Fibroblast of skin of right quadriceps (primary cell): ENCODE data around the gene CISTR.

Experiments used
- DNase-seq: peaks from one replicate; pipeline ENCODE4 v3.0.0-alpha.2; 2013

The CISTR gene

GRCh38 chr12:53761306-53761705, 9.5 kb upstream of the CISTR start:
- DNase-seq: no peak

- no peak for DNase-seq
Measured at GRCh38 chr12:53759261-53759660, 7.5 kb upstream of the CISTR start.

DNA sequence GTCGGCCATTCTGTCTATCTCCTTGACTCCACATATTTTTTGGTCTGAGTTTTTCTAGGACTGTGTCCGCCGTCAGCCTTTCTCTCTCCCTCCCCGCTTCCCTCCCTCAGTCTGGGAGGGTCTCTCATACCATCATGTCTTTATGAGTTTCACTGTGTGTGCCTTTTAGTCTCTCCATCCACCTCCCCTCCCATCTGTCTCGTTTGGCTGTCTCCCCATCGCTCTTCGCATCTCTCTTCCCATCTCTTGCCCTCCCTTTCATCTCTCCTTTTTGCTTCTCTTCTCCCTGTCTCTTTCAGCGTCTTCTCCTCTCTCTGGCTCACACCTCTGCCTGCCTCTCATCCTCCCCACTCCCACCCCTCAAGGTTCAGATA, 6.9 kb upstream of the CISTR start:
- DNase-seq: no peak

DNA sequence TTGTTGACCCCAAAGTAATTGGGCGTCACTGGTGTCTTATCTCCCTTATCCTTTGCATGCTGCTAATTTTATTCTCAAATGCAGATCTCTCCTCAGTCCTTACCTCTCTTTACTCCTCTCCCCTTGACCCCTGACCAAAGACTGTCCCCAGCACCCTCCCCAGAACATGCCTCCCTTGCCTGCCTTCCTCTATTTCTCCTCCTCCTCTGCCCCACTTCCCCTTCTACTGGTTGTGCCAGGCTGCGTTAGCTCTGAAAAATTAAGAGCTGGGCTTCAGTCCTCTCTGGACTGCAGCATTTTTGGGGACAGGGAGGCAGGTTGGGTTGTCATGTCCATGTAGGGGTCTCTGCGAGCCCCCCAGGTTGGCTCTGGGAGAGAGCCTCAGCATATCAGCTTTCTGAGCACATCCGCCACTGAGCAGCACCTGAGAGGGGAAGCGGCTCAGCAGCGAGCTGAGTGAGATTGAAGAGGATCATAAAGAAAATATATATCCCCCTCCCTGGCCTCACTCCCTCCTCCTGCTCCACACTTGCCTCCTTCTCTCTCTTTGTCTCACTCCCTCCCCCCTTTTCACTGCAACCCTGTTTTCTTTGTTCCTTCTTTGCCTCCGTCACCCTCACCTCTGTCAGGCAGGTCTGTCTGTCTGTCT, 6.4 kb upstream of the CISTR start:
- DNase-seq: no peak

DNA sequence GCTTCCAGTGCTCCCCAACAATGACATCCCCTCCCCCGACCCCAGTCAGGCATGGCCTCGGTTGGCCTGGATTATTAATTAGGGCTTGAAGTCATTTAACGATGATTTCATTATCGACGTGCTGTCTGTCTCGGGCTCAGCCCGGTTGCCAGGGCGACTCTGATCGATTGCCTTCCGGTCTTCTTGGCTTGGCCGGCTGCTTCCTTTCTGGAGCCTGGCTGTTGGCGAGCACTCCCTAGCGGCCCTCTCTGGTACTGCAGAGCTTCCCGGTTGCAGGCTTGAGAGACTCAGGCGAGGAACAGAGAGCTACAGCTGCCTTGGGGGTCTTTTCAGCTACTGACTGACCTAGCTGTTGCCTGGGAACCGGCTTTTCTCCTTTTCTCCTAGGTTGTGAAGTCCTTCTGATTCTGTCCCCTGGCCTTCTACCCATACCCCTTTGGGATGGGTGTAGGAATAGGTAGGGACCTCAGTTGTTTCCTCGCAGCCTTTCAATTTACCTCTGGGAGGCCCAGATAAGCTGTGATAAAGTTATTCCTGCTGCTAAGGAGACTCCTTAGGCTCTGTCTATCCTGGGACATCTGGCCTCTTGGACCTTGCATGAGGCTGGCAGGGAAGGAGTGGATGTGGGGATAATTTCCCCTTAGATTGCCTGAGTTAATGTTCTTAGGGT, 5.5 kb upstream of the CISTR start:
- DNase-seq: peak; percentile 54

- no peak for DNase-seq
Measured at GRCh38 chr12:53756300-53757100, 4.7 kb upstream of the CISTR start.

- DNase-seq: no peak
Measured at GRCh38 chr12:53755893-53756292, 4.1 kb upstream of the CISTR start.

DNA sequence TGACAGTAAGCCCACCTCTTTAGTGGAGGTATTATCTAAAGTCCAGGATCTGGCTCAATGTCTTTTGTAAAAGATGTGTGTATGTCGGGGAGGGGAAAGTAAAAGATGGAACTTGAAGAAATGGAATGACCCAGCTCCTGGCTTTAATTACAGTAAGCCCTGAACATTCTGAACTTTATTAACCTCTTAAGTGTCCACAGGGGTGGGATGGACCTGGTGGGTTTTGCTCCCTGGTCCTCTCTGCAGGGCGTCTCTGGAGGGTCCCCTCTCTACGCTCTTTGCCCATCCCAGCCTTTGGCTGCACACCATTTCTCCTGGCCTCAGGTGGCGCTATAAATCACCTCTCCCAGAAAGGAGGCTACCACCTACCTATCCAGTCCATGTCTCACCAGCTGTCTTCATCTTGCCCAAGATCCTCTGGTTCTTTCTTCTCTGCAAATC, 3.7 kb upstream of the CISTR start:
- DNase-seq: no peak

DNA sequence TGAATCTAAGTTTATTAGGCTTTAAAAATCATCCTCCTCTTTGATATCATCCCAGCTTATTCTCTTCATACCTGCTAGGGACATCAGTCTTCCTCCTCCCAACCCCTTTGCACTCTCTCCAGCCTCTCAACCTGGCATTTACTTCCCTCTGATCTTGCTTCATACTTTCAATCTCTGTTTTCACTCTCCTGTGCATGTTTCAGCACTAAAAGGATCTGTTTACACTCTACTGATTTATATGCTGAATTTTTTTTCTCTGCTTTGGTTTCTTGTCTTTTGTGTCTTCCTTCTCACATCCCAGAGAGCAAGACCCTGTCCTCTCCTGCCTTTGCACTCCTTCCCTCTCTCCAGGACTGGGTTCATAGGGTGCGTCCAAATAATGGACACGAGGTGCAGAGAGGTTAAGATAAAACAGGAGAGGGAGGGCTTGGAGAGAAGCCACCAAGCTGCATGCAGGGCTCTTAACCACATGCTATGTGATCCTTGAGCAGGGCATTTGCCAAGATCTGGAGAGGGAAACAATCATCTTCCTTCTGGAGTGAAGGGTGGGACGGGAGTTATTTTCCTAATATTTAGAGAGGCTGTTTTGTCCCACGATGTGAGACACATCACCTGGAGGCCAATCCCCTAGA, 3.0 kb upstream of the CISTR start:
- peak; percentile 52 for DNase-seq

- no peak for DNase-seq
Measured at GRCh38 chr12:53754188-53754585, 2.4 kb upstream of the CISTR start.

DNA sequence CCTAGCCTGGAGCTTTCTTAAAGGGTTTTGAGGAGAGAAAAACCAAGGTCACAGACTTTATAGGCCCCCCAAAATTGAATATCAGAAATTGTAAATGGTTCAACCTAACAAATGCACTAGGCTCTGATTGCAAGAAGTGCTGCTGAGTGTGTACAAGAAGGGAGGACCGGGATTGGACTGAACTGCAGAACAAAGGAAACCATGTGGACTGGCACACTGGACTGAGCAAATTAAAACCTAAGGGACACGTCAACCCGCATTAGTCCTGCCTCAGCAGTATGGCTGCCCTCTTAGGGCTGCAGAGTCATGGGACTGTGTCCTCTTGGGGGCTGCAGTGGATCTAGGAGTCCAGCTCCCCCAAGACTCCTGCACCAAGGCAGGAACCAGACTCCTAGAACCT, 842 bp upstream of the CISTR start:
- no peak for DNase-seq

- DNase-seq: no peak
Measured at GRCh38 chr12:53752192-53752601, 418 bp upstream of the CISTR start.

DNA sequence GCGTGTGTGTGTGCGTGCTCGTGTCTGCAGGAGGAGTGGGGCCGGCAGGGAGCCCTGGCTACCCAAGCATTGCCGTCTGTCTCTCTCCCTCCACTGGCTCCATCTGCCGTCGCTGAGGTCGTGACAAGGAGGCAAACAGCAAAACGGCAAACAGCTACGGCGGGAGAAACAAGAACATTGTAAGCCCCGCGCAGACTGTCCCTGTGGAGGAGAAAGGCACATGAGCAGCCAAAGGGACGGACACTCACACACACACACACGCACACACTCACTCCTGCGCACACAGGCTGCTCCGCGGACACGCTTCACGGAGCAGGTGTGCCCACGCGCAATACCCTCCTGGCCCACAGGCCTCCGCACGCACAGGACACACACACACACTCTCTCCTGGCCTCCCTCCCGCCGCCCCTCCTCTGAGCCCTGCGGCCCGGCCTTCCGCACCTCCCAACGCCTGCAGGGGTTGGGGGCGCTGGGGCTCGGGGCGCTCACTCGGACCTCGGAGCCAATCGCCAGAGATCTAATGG, 905 bp downstream of the CISTR start:
- DNase-seq: no peak

DNA sequence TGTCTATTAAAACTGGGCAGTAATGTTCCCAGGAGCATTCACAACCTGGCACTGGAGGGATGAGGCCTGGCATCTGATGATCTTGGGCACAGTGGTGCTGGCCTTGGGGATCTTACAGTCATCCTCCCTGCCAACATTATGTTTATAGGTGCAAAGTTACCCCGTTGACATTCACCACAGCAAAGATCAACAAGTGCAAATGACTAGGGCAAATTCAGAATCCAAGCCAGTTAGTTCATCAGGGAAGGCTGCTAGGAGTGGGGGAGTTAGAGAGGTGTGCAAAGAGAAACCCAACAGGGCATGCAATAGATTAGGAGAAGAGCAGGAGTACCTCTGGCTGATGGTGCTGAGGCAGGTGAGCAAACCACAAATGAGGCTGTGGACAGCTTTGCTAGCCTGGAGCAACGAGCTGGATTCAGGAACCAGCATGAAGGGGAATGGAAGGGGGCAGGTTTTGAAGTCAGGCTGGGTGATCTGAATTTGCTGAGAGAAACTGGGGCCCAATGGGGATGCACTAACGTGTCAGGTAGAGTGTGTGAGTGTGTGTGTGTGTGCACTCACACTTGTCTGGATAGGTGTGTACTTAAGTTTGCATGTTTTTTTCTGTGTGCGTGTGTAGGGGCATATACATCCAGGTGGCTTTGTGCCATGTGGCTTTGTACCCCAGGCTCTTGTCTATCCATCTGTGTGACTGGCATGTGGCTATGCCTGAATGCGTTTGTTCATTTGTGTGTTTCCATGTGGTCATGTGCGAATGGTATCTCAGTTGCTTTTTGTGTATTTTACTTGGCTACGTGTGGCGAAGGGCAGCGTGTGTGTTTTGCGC, 1.6 kb downstream of the CISTR start:
- DNase-seq: no peak

GRCh38 chr12:53748072-53748840, 3.5 kb downstream of the CISTR start:
- DNase-seq: no peak

DNA sequence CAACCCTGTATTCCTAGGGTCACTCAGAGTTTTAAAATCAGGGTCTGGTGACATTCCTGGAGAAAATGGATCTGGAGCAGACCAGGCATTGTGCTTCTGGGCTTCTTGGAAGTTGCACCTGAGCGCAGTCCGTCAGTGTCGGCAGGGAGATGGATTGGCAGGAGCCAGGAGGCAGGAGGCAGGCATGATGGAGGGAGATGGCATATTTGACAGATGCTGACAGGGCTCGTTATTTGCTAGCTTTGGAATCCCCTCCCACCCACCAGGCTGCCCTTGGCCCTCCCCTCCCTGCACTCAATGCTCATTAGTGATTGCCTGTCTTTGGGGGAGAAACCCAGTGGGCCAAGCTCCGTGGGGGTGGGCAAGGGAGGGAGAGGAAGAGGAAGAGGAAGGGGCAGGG, 4.7 kb downstream of the CISTR start:
- no peak for DNase-seq

DNA sequence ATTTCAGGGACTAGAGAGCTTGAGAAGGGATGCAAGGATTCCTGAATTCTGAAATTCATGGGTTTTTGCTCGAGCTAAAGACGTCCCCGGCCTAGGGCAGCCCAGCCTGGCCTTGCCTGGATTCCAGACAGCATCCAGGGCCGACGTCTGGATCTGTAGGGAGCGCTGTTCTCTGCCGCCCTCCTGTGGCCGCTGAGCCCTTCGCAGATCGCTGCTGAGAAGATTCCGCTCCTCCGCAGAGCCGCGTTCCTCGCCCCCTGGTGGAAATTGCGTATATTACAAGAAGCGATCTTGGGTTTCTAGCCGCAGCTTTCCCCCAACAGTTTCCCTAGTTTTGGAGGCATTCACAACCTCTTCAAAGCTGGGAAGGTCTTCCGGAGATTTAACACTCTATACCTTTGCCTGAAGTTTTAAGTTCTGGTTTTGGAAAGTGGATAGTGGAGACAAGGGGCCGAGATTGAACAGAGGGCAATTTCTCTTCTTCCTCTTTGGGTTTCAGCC, 5.1 kb downstream of the CISTR start:
- peak; percentile 84 for DNase-seq

- no peak for DNase-seq
Measured at GRCh38 chr12:53744751-53745150, 7.0 kb downstream of the CISTR start.

- no peak for DNase-seq
Measured at GRCh38 chr12:53744130-53744441, 7.7 kb downstream of the CISTR start.

DNA sequence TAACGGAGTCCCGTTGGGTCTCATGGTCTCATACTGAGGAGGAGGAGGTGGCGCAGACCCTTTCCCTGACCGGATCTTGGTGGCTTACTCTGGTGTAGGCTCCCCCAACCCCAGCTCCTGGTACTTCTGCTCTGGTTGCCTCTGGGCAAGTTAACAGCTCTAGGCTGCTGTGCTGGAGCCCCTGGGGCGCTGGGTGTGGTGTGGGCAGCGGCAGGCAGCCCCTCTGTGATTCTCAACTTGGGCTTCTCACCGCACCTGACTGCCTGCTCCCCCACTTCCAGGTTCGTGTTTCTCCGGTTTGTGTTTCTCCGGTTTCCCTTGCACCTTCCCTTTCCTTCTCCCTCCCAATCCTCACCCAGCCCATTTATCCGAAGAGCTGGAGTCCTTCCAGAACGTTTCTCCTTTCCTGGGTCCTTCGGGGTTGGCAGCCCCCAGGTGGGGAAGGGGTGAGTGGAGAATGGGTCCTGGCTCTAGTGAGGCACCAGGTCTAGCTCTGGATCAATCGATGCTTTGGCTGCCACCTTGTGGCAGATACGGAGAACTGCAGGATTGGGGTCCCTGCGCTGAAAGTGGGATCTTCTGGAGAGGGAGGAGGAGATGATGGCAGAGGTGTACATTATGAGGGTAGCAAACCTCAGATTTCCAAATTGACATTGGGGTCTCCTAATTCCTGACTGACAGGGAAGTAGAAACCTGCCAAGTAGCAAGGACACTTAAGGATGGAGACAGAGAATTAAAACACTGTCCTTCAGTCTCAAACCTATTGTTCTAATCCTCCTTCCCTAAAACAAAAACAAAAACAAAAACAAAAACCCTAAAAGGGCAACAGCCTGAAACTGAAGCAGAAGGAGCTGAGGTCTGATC, 8.3 kb downstream of the CISTR start:
- DNase-seq: peak; percentile 55

DNA sequence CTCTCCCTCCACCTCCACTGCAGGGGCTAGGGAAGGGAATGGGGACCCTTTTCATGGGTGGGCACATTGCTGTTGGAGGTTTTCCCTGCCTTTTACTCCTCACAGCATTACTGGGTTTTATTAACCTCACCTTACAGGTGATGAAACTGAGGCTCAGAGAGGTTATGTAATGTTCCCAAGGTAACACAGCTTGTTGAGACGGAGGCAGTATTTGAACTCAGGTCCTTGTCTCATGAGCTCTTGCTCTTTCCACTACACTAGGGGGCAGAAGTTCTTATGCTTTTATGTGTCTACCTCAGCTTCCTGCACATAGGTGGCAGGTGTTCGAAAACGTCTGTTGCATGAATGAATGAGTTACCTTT, 11.7 kb downstream of the CISTR start:
- no peak for DNase-seq
